ENCODE results near the gene SLC16A7. TPM values are rescaled to one million over a fixed set of nuclear protein-coding genes. Genes with fewer than 3 reads are reported as not detected.

SLC16A7 gene
- polyA plus RNA-seq, 1 of the 3 experiments (the other 2 are of a cell fraction), result not detected

DNA sequence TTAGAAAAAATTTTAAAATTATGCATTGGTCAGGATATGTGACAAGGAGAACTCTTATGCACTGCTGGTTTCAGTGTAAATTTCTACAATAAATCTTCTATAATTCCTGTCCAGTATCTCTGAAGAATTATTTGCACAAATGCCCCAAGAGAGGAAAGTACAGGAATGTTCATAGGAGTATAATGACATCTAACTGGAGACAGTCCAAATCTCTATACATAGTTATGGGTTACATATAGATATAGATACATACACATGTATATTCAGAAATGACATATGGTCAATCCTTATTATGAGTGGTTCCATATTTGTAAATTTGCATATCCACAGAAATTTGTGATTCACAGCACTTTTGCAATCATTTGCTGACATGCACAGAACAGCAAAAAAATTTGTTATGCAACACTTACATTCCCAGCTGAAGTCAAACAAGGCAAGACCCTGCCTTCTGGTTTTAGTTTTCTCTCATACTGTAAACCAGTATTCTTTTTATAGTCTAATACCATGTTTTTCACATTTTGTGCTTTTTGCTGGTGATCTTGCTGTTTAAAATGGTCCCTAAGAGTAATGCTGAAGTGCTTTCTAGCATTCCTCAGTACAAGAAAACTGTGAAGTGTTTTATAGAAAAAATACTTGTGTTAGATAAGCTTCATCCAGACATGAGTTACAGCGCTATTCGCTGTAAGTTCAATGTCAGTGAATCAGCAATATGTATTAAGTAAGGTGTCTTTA is 103.8 kb downstream of the SLC16A7 start:
- Histone ChIP-seq H3K27me3 (ENCODE audit: insufficient read depth) (no peaks in the 10 kb centered on the region), H3K9me3 (no peaks in the 10 kb centered on the region; the same call in 1 of the 2 replicates), H2AFZ (ENCODE audit: low read depth) (no peak overlapping the region), H3K36me3 (replicated peaks in 1 of 2; ENCODE audit: control insufficient read depth in 1 of 2, insufficient read depth in 2 of 2, low read length in 1 of 2) (no peaks in the 10 kb centered on the region), H3K27ac (ENCODE audit: low read depth in 2 of 2, low read length in 1 of 2) (no peak overlapping the region), H3K4me2 (no peak overlapping the region), H3K9me2 (no peaks in the 10 kb centered on the region), H3F3A (replicated peaks; ENCODE audit: insufficient read depth) (no peaks in the 10 kb centered on the region), H3K4me1 (ENCODE audit: control insufficient read depth in 1 of 2, insufficient read depth in 2 of 2, low read depth in 1 of 2, low read length in 1 of 2) (no peaks in the 10 kb centered on the region), H4K20me1 (ENCODE audit: insufficient read depth) (no peaks in the 10 kb centered on the region), H3K79me2 (ENCODE audit: insufficient read depth) (no peaks in the 10 kb centered on the region), H3K9ac (no peak overlapping the region), H3K4me3 (ENCODE audit: low read depth in 2 of 2, low read length in 1 of 2) (no peak overlapping the region)
- 2% methylated on average over 2 of the region's 2 CpGs for WGBS (ENCODE audit: low lambda C conversion rate)
- no peak for DNase-seq
- ChIA-PET POLR2A (no interaction called here), CTCF (no interaction called here)
- TF ChIP-seq RFX5 (IDR thresholded peaks at IDR 0.05; ENCODE audit: low read length), result no peak
- no peak for TF ChIP-seq EP300 (IDR thresholded peaks at IDR 0.05; ENCODE audit: borderline replicate concordance in 1 of 2, low read depth in 1 of 2, low read length in 1 of 2)
- TF ChIP-seq, protein P1, sequence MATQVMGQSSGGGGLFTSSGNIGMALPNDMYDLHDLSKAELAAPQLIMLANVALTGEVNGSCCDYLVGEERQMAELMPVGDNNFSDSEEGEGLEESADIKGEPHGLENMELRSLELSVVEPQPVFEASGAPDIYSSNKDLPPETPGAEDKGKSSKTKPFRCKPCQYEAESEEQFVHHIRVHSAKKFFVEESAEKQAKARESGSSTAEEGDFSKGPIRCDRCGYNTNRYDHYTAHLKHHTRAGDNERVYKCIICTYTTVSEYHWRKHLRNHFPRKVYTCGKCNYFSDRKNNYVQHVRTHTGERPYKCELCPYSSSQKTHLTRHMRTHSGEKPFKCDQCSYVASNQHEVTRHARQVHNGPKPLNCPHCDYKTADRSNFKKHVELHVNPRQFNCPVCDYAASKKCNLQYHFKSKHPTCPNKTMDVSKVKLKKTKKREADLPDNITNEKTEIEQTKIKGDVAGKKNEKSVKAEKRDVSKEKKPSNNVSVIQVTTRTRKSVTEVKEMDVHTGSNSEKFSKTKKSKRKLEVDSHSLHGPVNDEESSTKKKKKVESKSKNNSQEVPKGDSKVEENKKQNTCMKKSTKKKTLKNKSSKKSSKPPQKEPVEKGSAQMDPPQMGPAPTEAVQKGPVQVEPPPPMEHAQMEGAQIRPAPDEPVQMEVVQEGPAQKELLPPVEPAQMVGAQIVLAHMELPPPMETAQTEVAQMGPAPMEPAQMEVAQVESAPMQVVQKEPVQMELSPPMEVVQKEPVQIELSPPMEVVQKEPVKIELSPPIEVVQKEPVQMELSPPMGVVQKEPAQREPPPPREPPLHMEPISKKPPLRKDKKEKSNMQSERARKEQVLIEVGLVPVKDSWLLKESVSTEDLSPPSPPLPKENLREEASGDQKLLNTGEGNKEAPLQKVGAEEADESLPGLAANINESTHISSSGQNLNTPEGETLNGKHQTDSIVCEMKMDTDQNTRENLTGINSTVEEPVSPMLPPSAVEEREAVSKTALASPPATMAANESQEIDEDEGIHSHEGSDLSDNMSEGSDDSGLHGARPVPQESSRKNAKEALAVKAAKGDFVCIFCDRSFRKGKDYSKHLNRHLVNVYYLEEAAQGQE (IDR thresholded peaks at IDR 0.05; ENCODE audit: low read depth, low read length), result no peak
- no peak for TF ChIP-seq TAF1 (IDR thresholded peaks at IDR 0.05; ENCODE audit: borderline replicate concordance, low read depth, low read length)
- no peak for TF ChIP-seq MEF2A (IDR thresholded peaks at IDR 0.05; ENCODE audit: borderline replicate concordance, low read depth)
- TF ChIP-seq GABPA (IDR thresholded peaks at IDR 0.05; ENCODE audit: low read depth), result no peak
- TF ChIP-seq CHD2 (IDR thresholded peaks at IDR 0.05; ENCODE audit: low read length, partially characterized antibody), result no peak
- TF ChIP-seq TEAD4 (IDR thresholded peaks at IDR 0.05; ENCODE audit: borderline replicate concordance, insufficient read depth), result no peak

DNA sequence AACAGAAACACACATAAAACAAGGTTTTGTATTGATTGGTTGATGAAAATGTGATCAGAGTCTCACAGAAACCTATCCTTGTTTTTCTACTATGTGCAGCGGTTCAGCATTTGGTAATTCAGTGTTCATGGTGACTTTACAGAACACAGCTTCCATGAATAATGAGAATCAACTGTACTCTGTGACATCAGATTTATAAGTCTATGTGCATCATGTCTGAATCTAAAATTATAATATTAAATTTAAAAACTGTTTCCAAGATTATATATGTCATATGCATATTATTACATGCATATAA is 104.3 kb downstream of the SLC16A7 start:
- H2AFZ ChIP-seq (ENCODE audit: low read depth), result no peak overlapping the region
- ChIA-PET POLR2A (no interaction called here), CTCF (no interaction called here)
- H3F3A ChIP-seq (replicated peaks; ENCODE audit: insufficient read depth), result no peaks in the 10 kb centered on the region
- no peaks in the 10 kb centered on the region for H3K79me2 ChIP-seq (ENCODE audit: insufficient read depth)
- no peak for DNase-seq
- no peaks in the 10 kb centered on the region for H3K4me1 ChIP-seq (ENCODE audit: control insufficient read depth in 1 of 2, insufficient read depth in 2 of 2, low read depth in 1 of 2, low read length in 1 of 2)
- H3K27me3 ChIP-seq (ENCODE audit: insufficient read depth), result no peaks in the 10 kb centered on the region
- H3K36me3 ChIP-seq (replicated peaks in 1 of 2; ENCODE audit: control insufficient read depth in 1 of 2, insufficient read depth in 2 of 2, low read length in 1 of 2), result no peaks in the 10 kb centered on the region
- H3K9me2 ChIP-seq, result no peaks in the 10 kb centered on the region
- no peak overlapping the region for H3K4me3 ChIP-seq (ENCODE audit: low read depth in 2 of 2, low read length in 1 of 2)
- H3K27ac ChIP-seq (ENCODE audit: low read depth in 2 of 2, low read length in 1 of 2), result no peak overlapping the region
- no peak for TF ChIP-seq SIN3A (IDR thresholded peaks at IDR 0.05; ENCODE audit: borderline replicate concordance, low read depth, low read length)
- TF ChIP-seq, protein P2, sequence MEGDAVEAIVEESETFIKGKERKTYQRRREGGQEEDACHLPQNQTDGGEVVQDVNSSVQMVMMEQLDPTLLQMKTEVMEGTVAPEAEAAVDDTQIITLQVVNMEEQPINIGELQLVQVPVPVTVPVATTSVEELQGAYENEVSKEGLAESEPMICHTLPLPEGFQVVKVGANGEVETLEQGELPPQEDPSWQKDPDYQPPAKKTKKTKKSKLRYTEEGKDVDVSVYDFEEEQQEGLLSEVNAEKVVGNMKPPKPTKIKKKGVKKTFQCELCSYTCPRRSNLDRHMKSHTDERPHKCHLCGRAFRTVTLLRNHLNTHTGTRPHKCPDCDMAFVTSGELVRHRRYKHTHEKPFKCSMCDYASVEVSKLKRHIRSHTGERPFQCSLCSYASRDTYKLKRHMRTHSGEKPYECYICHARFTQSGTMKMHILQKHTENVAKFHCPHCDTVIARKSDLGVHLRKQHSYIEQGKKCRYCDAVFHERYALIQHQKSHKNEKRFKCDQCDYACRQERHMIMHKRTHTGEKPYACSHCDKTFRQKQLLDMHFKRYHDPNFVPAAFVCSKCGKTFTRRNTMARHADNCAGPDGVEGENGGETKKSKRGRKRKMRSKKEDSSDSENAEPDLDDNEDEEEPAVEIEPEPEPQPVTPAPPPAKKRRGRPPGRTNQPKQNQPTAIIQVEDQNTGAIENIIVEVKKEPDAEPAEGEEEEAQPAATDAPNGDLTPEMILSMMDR (IDR thresholded peaks at IDR 0.05), result no peak
- TF ChIP-seq NRF1 (IDR thresholded peaks at IDR 0.05; ENCODE audit: low read depth, low read length), result no peak
- no peak for TF ChIP-seq TCF12 (IDR thresholded peaks at IDR 0.05)
- no peak for TF ChIP-seq NFIC (IDR thresholded peaks at IDR 0.05; ENCODE audit: borderline replicate concordance)
- TF ChIP-seq EP300 (IDR thresholded peaks at IDR 0.05; ENCODE audit: borderline replicate concordance in 1 of 2, low read depth in 1 of 2, low read length in 1 of 2), result no peak
- TF ChIP-seq USF2 (IDR thresholded peaks at IDR 0.05; ENCODE audit: borderline replicate concordance, low read depth, low read length), result no peak
- TF ChIP-seq MEF2A (IDR thresholded peaks at IDR 0.05; ENCODE audit: borderline replicate concordance, low read depth), result no peak
- no peaks in the 10 kb centered on the region for H4K20me1 ChIP-seq (ENCODE audit: insufficient read depth)
- WGBS (ENCODE audit: low lambda C conversion rate), result 4% methylated on average over 1 of the region's 1 CpG
- no peaks in the 10 kb centered on the region; the same call in 1 of the 2 replicates for H3K9me3 ChIP-seq
- H3K9ac ChIP-seq, result no peak overlapping the region
- H3K4me2 ChIP-seq, result no peak overlapping the region

All from SK-N-SH (cell line).